ENCODE results near the gene ZNF12.

Gene ZNF12

DNA sequence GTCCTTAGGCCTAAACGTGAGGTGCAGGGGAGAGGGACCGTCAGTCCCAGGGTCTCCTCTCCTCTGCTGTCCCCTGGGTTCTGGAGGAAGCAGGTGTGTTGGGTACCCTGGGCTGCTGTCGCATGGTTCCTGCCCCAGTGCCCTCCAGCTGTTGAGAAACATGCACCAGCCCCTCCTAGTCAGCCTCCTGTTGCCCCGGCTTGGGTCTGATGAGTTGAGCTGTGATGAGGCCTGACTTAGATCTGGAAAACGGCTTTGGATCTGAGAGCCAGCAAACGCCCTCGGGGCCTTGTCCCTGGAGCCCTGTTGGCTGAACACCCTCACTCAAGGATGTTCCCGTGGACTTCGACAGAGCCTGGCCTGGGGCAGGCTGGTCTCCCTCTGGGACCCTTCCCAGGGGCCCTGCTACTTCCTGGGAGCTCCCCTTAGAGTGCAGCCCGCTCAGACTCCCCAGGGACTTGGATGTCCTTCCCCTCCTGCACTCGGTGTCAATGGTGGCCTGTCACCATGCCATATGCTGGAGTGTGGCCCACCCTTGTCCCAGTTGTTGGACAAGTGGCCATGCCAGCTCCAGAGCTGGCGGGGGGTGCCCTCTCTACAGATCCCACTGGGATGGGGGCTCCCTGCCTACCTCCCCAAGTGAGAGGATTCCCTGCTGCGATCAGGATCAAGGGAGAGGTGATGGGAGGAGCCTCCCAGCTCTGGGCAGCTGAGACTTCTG is 57.3 kb downstream of the ZNF12 start:
- H3K4me3 ChIP-seq (ENCODE audit: low read depth, low read length), result no peak overlapping the region
- DNase-seq (ENCODE audit: low read depth), result no peak
- TF ChIP-seq, protein P1, sequence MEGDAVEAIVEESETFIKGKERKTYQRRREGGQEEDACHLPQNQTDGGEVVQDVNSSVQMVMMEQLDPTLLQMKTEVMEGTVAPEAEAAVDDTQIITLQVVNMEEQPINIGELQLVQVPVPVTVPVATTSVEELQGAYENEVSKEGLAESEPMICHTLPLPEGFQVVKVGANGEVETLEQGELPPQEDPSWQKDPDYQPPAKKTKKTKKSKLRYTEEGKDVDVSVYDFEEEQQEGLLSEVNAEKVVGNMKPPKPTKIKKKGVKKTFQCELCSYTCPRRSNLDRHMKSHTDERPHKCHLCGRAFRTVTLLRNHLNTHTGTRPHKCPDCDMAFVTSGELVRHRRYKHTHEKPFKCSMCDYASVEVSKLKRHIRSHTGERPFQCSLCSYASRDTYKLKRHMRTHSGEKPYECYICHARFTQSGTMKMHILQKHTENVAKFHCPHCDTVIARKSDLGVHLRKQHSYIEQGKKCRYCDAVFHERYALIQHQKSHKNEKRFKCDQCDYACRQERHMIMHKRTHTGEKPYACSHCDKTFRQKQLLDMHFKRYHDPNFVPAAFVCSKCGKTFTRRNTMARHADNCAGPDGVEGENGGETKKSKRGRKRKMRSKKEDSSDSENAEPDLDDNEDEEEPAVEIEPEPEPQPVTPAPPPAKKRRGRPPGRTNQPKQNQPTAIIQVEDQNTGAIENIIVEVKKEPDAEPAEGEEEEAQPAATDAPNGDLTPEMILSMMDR (IDR thresholded peaks at IDR 0.05; ENCODE audit: insufficient read depth, low read depth, low read length, missing control alignments), result no peak

DNA sequence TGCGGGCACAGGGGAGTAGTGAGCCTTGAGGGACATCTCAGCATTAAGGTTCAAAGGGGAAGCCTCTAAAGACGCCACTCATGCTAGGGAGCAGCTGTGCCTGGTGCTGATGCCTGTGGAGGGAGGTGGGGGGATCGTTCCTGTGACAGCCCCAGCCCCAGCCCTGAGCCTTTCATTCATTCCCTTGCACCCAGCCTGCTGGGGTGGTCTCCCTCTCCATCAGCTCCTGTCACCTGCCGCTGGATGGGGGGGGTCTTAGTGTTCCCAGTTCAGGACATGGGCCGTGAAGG is 58.0 kb downstream of the ZNF12 start:
- DNase-seq (ENCODE audit: low read depth), result no peak
- H3K4me3 ChIP-seq (ENCODE audit: low read depth, low read length), result no peak overlapping the region
- TF ChIP-seq, protein P1 (IDR thresholded peaks at IDR 0.05; ENCODE audit: insufficient read depth, low read depth, low read length, missing control alignments), result no peak

DNA sequence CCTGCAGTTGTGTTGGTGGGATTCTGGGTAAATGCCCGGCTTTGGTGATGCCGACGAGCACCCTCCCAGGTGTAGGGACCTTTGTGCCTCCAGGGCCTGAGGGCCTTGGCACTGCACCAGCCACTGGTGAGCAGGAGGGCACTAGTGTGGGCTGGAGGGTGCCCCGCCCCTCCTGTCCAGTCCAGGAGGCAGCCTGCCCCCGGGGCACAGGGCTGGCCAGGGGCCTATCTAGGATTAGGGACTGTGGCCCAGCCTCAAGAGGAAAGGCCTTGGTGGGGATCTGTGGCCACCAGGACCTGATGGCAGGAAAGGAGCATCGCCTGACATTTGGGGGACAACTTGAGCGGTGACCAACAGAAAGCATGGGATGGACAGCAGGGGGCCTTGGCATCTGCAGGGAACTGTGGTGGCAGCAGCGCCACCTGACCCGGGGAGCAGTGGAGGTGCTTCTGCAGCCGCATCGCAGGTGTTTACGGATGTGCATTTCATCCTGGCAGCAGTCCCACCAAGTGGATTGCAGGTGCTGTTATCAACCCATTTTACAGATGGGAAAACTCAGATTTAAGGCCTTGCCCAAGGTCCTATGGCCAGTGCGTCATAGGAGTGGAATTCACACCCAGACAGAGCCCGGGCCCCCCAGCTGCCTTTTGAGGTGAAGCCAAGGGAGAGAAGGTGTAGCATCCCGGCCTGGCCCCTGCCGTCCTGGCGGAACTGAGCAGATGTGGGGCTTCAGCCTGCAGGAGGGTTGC is 58.5 kb downstream of the ZNF12 start:
- DNase-seq (ENCODE audit: low read depth), result no peak
- TF ChIP-seq, protein P1 (IDR thresholded peaks at IDR 0.05; ENCODE audit: insufficient read depth, low read depth, low read length, missing control alignments), result no peak

GRCh38 chr7:6647541-6647940 is 59.2 kb downstream of the ZNF12 start:
- no peak for DNase-seq (ENCODE audit: low read depth)
- no peak overlapping the region for H3K4me3 ChIP-seq (ENCODE audit: low read depth, low read length)
- TF ChIP-seq, protein P1 (IDR thresholded peaks at IDR 0.05; ENCODE audit: insufficient read depth, low read depth, low read length, missing control alignments), result no peak

More for the DNA sequence above, 58.5 kb downstream of the ZNF12 start:
- H3K4me3 ChIP-seq (ENCODE audit: low read depth, low read length), result no peak overlapping the region

- no peak overlapping the region for H3K4me3 ChIP-seq (ENCODE audit: low read depth, low read length)
- DNase-seq (ENCODE audit: low read depth), result no peak
- TF ChIP-seq, protein P1 (IDR thresholded peaks at IDR 0.05; ENCODE audit: insufficient read depth, low read depth, low read length, missing control alignments), result no peak
Observed at GRCh38 chr7:6647080-6647479, 59.7 kb downstream of the ZNF12 start.

DNA sequence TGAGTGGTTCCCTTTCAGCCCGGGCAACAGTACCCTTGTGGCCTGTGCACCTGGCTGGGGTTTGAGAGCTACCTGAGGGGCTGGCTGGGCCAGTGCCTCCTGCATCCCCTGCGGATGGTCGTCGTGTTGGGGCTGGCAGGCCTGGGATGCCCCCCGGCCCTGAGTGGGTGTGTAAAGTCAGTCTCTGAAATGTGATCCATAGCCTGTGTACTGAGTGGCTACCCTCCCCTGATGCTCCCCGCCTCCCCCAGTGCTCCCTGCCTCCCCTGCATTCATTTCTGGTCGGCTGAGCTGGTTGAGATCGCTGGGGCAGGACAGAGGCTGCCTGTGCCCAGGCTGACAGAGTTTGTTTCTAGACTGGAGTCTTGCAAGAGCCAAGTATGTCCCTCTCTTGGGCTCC is 60.3 kb downstream of the ZNF12 start:
- DNase-seq (ENCODE audit: low read depth), result no peak
- no peak overlapping the region for H3K4me3 ChIP-seq (ENCODE audit: low read depth, low read length)
- TF ChIP-seq, protein P1 (IDR thresholded peaks at IDR 0.05; ENCODE audit: insufficient read depth, low read depth, low read length, missing control alignments), result no peak

Data from GM12865 (cell line).